SU-DHL-6 (cell line): ENCODE measurements around the gene LDHAL6B.

Experiments used
- H2AFZ ChIP-seq: fragments of 200-600 bp; sonication (generic); 2 replicates; pipeline ENCODE4 v1.6.1; 2014; ENCODE audit warnings: low read depth, mild to moderate bottlenecking, moderate library complexity, mixed read lengths, antibody characterized with exemption, low read length; ENCODE audit not compliant: severe bottlenecking
- H3F3A ChIP-seq: fragments of 200-600 bp; shearing (Covaris generic); 2 replicates; pipeline ENCODE4 v1.6.0; 2016; ENCODE audit warnings: antibody characterized with exemption, mild to moderate bottlenecking; ENCODE audit not compliant: insufficient read depth
- H3K27ac ChIP-seq: fragments of 200-600 bp; sonication (generic); 2 replicates; pipeline ENCODE4 v1.5.1; 2016; ENCODE audit warnings: low read depth, mild to moderate bottlenecking, low read length, moderate library complexity, mixed read lengths
- H3K27me3 ChIP-seq: fragments of 200-600 bp; sonication (generic), shearing (Covaris generic); 2 replicates; pipeline ENCODE4 v1.6.0; 2014; ENCODE audit warnings: mild to moderate bottlenecking, low read length
- H3K36me3 ChIP-seq: fragments of 200-600 bp; sonication (generic); 2 replicates; pipeline ENCODE4 v1.6.1; 2014; ENCODE audit warnings: mild to moderate bottlenecking, low read length, mixed read lengths
- H3K4me2 ChIP-seq: fragments of 300-600, 200-600 bp; shearing (Covaris generic), sonication (generic); 2 replicates; pipeline ENCODE4 v1.6.0; 2014; ENCODE audit warnings: low read length, low read depth, mild to moderate bottlenecking; ENCODE audit not compliant: poor library complexity, severe bottlenecking
- H3K4me3 ChIP-seq: fragments of 200-600 bp; sonication (generic); 2 replicates; pipeline ENCODE4 v1.5.1; 2014; ENCODE audit warnings: antibody characterized with exemption, low read length, mild to moderate bottlenecking, mixed read lengths; ENCODE audit not compliant: insufficient read depth, poor library complexity, severe bottlenecking
- H3K79me2 ChIP-seq: fragments of 200-600 bp; sonication (generic); 2 replicates; pipeline ENCODE4 v1.6.1; 2014; ENCODE audit warnings: mild to moderate bottlenecking, low read length, moderate library complexity; ENCODE audit not compliant: insufficient read depth
- H3K9ac ChIP-seq: fragments of 200-600 bp; sonication (generic); 2 replicates; pipeline ENCODE4 v1.7.0; 2014; ENCODE audit warnings: mild to moderate bottlenecking, low read length
- H3K9me2 ChIP-seq: fragments of 200-600 bp; sonication (generic); replicated peaks from 2 replicates; pipeline ENCODE4 v1.6.1; 2014; ENCODE audit warnings: low read length; ENCODE audit not compliant: insufficient read depth
- H3K9me3 ChIP-seq: fragments of 200-600 bp; sonication (generic); 2 replicates; pipeline ENCODE4 v1.6.1; 2014; ENCODE audit warnings: low read length, mixed read lengths; ENCODE audit not compliant: insufficient read depth
- H4K20me1 ChIP-seq: fragments of 200-600 bp; sonication (generic); 2 replicates; pipeline ENCODE4 v1.6.1; 2014; ENCODE audit warnings: low read depth, mild to moderate bottlenecking, antibody characterized with exemption, low read length, moderate library complexity, mixed read lengths
- CTCF ChIP-seq: fragments of 200-600 bp; sonication (generic); IDR thresholded peaks from one replicate; pipeline ENCODE4 v1.5.1; 2017; ENCODE audit warnings: antibody characterized with exemption, mild to moderate bottlenecking, low read length, moderate library complexity; ENCODE audit not compliant: insufficient read depth, poor library complexity, severe bottlenecking
- EZH2phosphoT487 ChIP-seq: fragments of 200-600 bp; sonication (generic), shearing (Covaris generic); conservative IDR thresholded peaks from 2 replicates; pipeline ENCODE4 v1.6.1; 2018; ENCODE audit warnings: mild to moderate bottlenecking, antibody characterized with exemption, low read length, moderate library complexity, mixed read lengths

LDHAL6B gene

GRCh38 chr15:59222906-59223550 is 16.4 kb downstream of the LDHAL6B start:
- Histone ChIP-seq H3K9me3 (no peaks in the 10 kb centered on the region), H4K20me1 (peaks cover 3% of the 10 kb centered on the region; the same call in 1 of the 2 replicates), H3K4me3 (no peak overlapping the region), H3K9me2 (no peaks in the 10 kb centered on the region), H3K27ac (no peak overlapping the region), H3K27me3 (no peaks in the 10 kb centered on the region), H3K79me2 (0 out of 2 replicates have a peak, but pooled peaks cover 2% of the 10 kb centered on the region), H3K36me3 (peaks cover 71% of the 10 kb centered on the region), H2AFZ (no peak overlapping the region), H3K9ac (no peak overlapping the region), H3K4me2 (no peak overlapping the region), H3F3A (peaks cover 52% of the 10 kb centered on the region)
- TF ChIP-seq CTCF (no peak), EZH2phosphoT487 (no peak)

- no peaks in the 10 kb centered on the region for H3K27me3 ChIP-seq
- H2AFZ ChIP-seq: no peak overlapping the region
- peaks cover 52% of the 10 kb centered on the region for H3F3A ChIP-seq
- no peak overlapping the region for H3K27ac ChIP-seq
- 0 out of 2 replicates have a peak, but pooled peaks cover 2% of the 10 kb centered on the region for H3K79me2 ChIP-seq
- no peak overlapping the region for H3K4me3 ChIP-seq
- peaks cover 3% of the 10 kb centered on the region; the same call in 1 of the 2 replicates for H4K20me1 ChIP-seq
- no peak overlapping the region for H3K9ac ChIP-seq
- peaks cover 65% of the 10 kb centered on the region for H3K36me3 ChIP-seq
- no peaks in the 10 kb centered on the region for H3K9me3 ChIP-seq
- TF ChIP-seq EZH2phosphoT487 (no peak), CTCF (no peak)
- no peak overlapping the region for H3K4me2 ChIP-seq
- H3K9me2 ChIP-seq: no peaks in the 10 kb centered on the region
Observed at GRCh38 chr15:59223736-59224135, 17.1 kb downstream of the LDHAL6B start.

GRCh38 chr15:59224474-59224873 is 17.8 kb downstream of the LDHAL6B start:
- Histone ChIP-seq H3K27me3 (no peaks in the 10 kb centered on the region), H3K4me2 (no peak overlapping the region), H3K4me3 (no peak overlapping the region), H3K36me3 (peaks cover 63% of the 10 kb centered on the region), H3K27ac (no peak overlapping the region), H3K9ac (no peak overlapping the region), H2AFZ (no peak overlapping the region), H3K9me3 (no peaks in the 10 kb centered on the region), H3K9me2 (no peaks in the 10 kb centered on the region), H3K79me2 (0 out of 2 replicates have a peak, but pooled peaks cover 2% of the 10 kb centered on the region), H3F3A (peaks cover 51% of the 10 kb centered on the region), H4K20me1 (peaks cover 6% of the 10 kb centered on the region; the same call in 1 of the 2 replicates)
- TF ChIP-seq CTCF: no peak
- no peak for TF ChIP-seq EZH2phosphoT487
